Uterus (tissue), 2 donors: ENCODE measurements around the gene BCLAF1.

Experiments used
- POLR2A ChIP-seq, 2 donors: fragments of 450-650 bp; IDR thresholded peaks; one replicate each; pipeline ENCODE4 v1.6.1; 2016; ENCODE audit warnings: antibody characterized with exemption in 2 of 2, mild to moderate bottlenecking in 1 of 2, moderate library complexity in 1 of 2
- TF ChIP-seq, protein P1 (sequence below), 4 experiments: fragments of 200-600 bp in 2 of 4; fragments of 450-650 bp in 2 of 4; sonication (generic) in 2 of 4; IDR thresholded peaks; one replicate each; pipeline ENCODE4 v1.5.1; 2016 to 2019; ENCODE audit warnings: antibody characterized with exemption in 4 of 4, mild to moderate bottlenecking in 2 of 4, moderate library complexity in 1 of 4

DNA sequence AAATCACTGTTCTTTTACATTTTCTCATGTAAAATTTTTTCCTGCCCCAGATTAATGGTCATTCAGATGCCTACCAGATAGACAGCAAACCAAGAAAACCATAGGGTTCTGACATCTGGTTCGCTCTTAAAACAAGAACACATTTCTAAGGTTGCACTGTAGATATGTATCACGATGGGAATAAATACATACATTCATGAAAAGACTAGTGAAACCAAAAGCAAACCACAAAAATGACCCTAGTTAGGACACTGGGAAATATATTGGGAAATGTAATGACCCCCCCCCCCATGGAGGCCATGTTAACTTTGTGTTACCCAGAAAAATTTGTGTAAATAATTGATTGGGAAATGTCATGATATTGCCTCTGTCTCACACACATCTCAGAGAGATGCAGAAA lies 77.0 kb downstream of the BCLAF1 start:
- TF ChIP-seq, protein P1, sequence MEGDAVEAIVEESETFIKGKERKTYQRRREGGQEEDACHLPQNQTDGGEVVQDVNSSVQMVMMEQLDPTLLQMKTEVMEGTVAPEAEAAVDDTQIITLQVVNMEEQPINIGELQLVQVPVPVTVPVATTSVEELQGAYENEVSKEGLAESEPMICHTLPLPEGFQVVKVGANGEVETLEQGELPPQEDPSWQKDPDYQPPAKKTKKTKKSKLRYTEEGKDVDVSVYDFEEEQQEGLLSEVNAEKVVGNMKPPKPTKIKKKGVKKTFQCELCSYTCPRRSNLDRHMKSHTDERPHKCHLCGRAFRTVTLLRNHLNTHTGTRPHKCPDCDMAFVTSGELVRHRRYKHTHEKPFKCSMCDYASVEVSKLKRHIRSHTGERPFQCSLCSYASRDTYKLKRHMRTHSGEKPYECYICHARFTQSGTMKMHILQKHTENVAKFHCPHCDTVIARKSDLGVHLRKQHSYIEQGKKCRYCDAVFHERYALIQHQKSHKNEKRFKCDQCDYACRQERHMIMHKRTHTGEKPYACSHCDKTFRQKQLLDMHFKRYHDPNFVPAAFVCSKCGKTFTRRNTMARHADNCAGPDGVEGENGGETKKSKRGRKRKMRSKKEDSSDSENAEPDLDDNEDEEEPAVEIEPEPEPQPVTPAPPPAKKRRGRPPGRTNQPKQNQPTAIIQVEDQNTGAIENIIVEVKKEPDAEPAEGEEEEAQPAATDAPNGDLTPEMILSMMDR (IDR thresholded peaks at IDR 0.05) = no peak
- no peak for TF ChIP-seq POLR2A (IDR thresholded peaks at IDR 0.05)
